BE2C (cell line): Measurements from ENCODE around the gene BMP8B.
A peak's percentile ranks its signal among the peaks of the same experiment; 100 is the strongest.
"Not testable (repeated sequence)": the region's sequence is repeated elsewhere in the genome, so short reads cannot be mapped to it uniquely, and the experiment has no call there.

ENCODE experiments used
- DNase-seq: peaks from one replicate; pipeline ENCODE4 v3.0.0-alpha.2; 2020
- H3K27me3 ChIP-seq: fragments of 250-450 bp; sonication (Bioruptor Pico); 2 replicates; pipeline ENCODE4 v1.5.1; 2020; ENCODE audit warnings: mild to moderate bottlenecking
- H3K36me3 ChIP-seq: fragments of 250-450 bp; sonication (Bioruptor Pico); 2 replicates; pipeline ENCODE4 v1.5.1; 2020; ENCODE audit warnings: mild to moderate bottlenecking
- H3K4me1 ChIP-seq: fragments of 250-450 bp; sonication (Bioruptor Pico); 2 replicates; pipeline ENCODE4 v1.5.1; 2020
- H3K4me3 ChIP-seq: 2 replicates; pipeline ENCODE4 v1.5.1; 2011; ENCODE audit warnings: low read depth, low read length
- H3K9me3 ChIP-seq: fragments of 250-450 bp; sonication (Bioruptor Pico); 2 replicates; pipeline ENCODE4 v1.5.1; 2020
- TF ChIP-seq, protein P1 (sequence below): IDR thresholded peaks from 2 replicates; pipeline ENCODE4 v1.5.1; 2012; ENCODE audit warnings: mild to moderate bottlenecking, low read depth, low read length

Gene BMP8B

DNA sequence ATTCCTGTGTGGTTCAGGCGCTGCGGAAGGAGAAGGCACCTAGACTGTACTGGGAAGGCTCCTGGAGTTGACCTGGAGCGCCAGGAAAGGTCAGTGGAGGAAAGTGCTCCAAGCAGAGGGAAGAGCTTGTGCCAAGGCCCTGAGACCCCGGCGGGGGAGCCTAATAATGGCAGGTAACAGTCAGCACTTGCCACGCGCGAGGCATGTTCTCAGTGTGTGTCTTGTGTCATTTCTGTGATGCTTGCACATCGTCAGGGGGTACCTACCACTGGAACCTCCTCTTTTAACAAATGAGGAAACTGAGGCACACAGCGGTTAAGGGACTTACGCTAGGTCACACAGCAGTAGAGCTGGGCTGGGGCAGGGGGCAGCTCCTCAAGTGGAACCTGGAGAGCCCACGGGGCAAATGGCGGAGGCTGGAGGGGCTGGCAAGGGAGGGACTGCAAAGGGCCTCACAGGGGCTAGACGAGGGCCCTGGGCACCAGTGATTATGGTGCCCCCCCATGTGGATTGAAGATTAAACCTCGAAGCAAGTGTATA lies 976 bp upstream of the BMP8B start:
- Histone ChIP-seq H3K4me3 (peak overlapping the region; percentile 34), H3K4me1 (no peaks in the 10 kb centered on the region), H3K27me3 (no peaks in the 10 kb centered on the region), H3K9me3 (no peaks in the 10 kb centered on the region), H3K36me3 (no peaks in the 10 kb centered on the region)
- no peak for DNase-seq
- TF ChIP-seq, protein P1, sequence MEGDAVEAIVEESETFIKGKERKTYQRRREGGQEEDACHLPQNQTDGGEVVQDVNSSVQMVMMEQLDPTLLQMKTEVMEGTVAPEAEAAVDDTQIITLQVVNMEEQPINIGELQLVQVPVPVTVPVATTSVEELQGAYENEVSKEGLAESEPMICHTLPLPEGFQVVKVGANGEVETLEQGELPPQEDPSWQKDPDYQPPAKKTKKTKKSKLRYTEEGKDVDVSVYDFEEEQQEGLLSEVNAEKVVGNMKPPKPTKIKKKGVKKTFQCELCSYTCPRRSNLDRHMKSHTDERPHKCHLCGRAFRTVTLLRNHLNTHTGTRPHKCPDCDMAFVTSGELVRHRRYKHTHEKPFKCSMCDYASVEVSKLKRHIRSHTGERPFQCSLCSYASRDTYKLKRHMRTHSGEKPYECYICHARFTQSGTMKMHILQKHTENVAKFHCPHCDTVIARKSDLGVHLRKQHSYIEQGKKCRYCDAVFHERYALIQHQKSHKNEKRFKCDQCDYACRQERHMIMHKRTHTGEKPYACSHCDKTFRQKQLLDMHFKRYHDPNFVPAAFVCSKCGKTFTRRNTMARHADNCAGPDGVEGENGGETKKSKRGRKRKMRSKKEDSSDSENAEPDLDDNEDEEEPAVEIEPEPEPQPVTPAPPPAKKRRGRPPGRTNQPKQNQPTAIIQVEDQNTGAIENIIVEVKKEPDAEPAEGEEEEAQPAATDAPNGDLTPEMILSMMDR, result no peak

DNA sequence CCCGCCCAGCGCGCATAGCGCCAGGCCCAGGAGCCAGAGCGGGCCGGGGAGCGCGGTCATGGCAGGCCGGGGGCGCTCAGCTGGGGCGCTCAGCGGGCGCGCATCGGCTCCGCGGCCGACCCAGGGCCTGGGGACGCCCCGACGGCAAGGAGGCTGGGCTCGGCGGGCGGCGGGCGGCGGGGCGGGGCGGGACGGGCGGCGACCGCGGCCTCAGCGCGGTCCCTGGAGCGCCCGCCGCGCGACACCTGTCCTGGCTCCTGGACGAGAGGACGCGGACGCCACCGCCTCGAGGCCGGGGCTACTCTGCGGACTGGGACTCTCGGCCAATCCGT lies 273 bp downstream of the BMP8B start:
- H3K9me3 ChIP-seq, result no peaks in the 10 kb centered on the region
- no peaks in the 10 kb centered on the region for H3K36me3 ChIP-seq
- H3K4me1 ChIP-seq, result no peaks in the 10 kb centered on the region
- TF ChIP-seq, protein P1, result no peak
- no peaks in the 10 kb centered on the region for H3K27me3 ChIP-seq
- H3K4me3 ChIP-seq, result peak overlapping the region; percentile 37; the same call in 1 of the 2 replicates
- DNase-seq, result no peak

GRCh38 chr1:39787964-39788363 lies 701 bp downstream of the BMP8B start:
- H3K4me1 ChIP-seq, DNase-seq, H3K36me3 ChIP-seq, H3K27me3 ChIP-seq, H3K4me3 ChIP-seq, H3K9me3 ChIP-seq: not testable (repeated sequence)

GRCh38 chr1:39787468-39787867 lies 1.2 kb downstream of the BMP8B start:
- TF ChIP-seq, protein P1, result no peak
- Histone ChIP-seq H3K4me3 (no peak overlapping the region), H3K4me1 (no peaks in the 10 kb centered on the region), H3K36me3 (no peaks in the 10 kb centered on the region), H3K9me3 (no peaks in the 10 kb centered on the region), H3K27me3 (no peaks in the 10 kb centered on the region)
- no peak for DNase-seq

GRCh38 chr1:39787108-39787375 lies 1.6 kb downstream of the BMP8B start:
- DNase-seq, H3K4me1 ChIP-seq, H3K36me3 ChIP-seq, H3K9me3 ChIP-seq, H3K27me3 ChIP-seq, H3K4me3 ChIP-seq: not testable (repeated sequence)

DNA sequence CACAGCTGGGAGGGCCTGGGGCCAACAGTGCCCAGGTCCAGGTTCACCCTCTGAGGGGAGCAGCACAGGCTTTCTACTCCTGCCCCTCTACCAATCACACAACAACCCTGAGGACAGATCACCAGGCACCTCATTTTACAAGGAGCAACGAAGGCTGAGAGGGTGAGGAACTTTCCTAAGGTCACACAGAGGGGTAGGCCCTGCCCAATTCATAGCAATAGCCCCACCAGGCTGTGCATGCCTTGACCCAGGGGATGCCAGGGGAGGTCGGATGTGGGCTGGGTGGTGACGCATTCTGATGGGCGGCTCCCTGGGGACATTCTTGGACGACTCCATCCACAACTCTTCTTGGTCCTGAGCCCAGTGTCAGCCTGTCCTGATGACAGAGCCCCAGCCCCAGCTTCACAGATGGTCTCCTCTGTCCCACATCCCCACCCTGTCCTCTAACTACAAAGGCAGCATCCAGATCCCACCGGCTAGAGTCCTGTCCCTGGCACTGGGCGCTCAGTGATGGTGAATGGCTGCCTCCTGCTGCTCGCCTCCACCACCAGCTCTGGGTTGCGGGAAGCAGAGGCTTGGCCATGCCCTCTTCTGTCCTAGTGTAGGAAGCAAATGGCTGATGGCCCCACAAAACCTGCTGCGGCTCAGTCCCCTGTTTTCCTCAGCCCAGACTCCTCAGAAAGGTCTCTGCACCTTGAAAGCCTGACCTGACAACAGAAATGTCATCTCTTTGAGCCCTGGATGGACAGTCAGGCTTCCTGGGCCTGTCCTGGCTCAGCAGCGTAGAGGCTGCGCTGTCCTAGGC lies 2.2 kb downstream of the BMP8B start:
- H3K4me3 ChIP-seq, H3K27me3 ChIP-seq, H3K9me3 ChIP-seq, DNase-seq, H3K36me3 ChIP-seq, H3K4me1 ChIP-seq: not testable (repeated sequence)

DNA sequence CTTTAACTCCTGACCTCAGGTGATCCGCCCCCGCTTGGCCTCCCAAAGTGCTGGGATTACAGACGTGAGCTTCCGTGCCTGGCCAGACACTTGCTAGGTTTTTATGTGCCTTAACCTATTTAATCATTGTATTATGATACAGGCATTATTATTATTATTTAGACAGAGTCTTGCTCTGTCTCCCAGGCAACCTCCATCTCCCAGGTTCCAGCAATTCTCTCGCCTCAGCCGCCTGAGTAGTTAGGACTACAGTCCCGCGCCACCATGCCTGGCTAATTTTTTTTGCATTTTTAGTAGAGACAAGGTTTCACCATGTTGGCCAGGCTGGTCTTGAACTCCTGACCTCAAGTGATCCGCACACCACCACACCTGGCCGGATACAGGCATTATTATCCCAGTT lies 6.0 kb downstream of the BMP8B start:
- DNase-seq, result not testable (repeated sequence)

GRCh38 chr1:39782103-39782502 lies 6.6 kb downstream of the BMP8B start:
- no peaks in the 10 kb centered on the region for H3K4me1 ChIP-seq
- no peak for DNase-seq

More for the DNA sequence above, 6.0 kb downstream of the BMP8B start:
- H3K4me1 ChIP-seq, H3K36me3 ChIP-seq, H3K27me3 ChIP-seq, H3K9me3 ChIP-seq, H3K4me3 ChIP-seq: not testable (repeated sequence)

More at GRCh38 chr1:39782103-39782502, 6.6 kb downstream of the BMP8B start:
- no peak overlapping the region for H3K4me3 ChIP-seq
- no peaks in the 10 kb centered on the region for H3K36me3 ChIP-seq
- no peaks in the 10 kb centered on the region for H3K9me3 ChIP-seq
- TF ChIP-seq, protein P1, result no peak
- no peaks in the 10 kb centered on the region for H3K27me3 ChIP-seq
